Transverse colon (tissue), 4 donors: Measurements from ENCODE around the gene SHH. TPM values are rescaled to one million over a fixed set of nuclear protein-coding genes. Genes with fewer than 3 reads are reported as not detected.
A peak's percentile ranks its signal among the peaks of the same experiment; 100 is the strongest.

Source experiments
- DNase-seq: peaks from one replicate; pipeline ENCODE4 v3.0.0-alpha.2; 2019
- H3K27ac ChIP-seq, 4 donors: fragments of 200-600 bp; sonication (generic); 2 replicates each; pipeline ENCODE4 v1.5.1; 2016 to 2018; ENCODE audit warnings: inconsistent platforms in 4 of 4
- H3K27me3 ChIP-seq: fragments of 200-600 bp; sonication (generic); 2 replicates; pipeline ENCODE4 v1.5.1; 2017; ENCODE audit warnings: inconsistent platforms
- H3K36me3 ChIP-seq, 4 donors: fragments of 200-600 bp; sonication (generic); 2 replicates each; pipeline ENCODE4 v1.5.1; 2017 to 2019; ENCODE audit warnings: inconsistent platforms in 4 of 4
- H3K4me1 ChIP-seq, 4 donors: fragments of 200-600 bp; sonication (generic); 2 replicates each; pipeline ENCODE4 v1.5.1; 2017 to 2020; ENCODE audit warnings: inconsistent platforms in 4 of 4
- H3K4me3 ChIP-seq, 4 donors: fragments of 200-600 bp; sonication (generic); 1 replicate in 1 of 4; 2 replicates in 3 of 4; pipeline versions ENCODE4 v1.5.1 to v1.6.1; 2017 to 2019; ENCODE audit warnings: inconsistent platforms in 4 of 4
- H3K9me3 ChIP-seq, 2 donors: fragments of 200-600 bp; sonication (generic); 2 replicates each; pipeline ENCODE4 v1.5.1; 2017 to 2019; ENCODE audit warnings: inconsistent platforms in 2 of 2
- CTCF ChIP-seq, 5 experiments: fragments of 200-600 bp in 3 of 5; fragments of 450-650 bp in 2 of 5; sonication (generic) in 3 of 5; IDR thresholded peaks; 1 replicate in 2 of 5; 2 replicates in 3 of 5; pipeline ENCODE4 v1.5.1; 2016 to 2017; ENCODE audit warnings: antibody characterized with exemption in 5 of 5, inconsistent platforms in 3 of 5, mild to moderate bottlenecking in 2 of 5, moderate library complexity in 1 of 5
- EP300 ChIP-seq: sonication (generic); formaldehyde crosslinking; IDR thresholded peaks from one replicate; pipeline ENCODE4 v1.6.1; 2017; ENCODE audit warnings: antibody characterized with exemption, low read depth
- POLR2A ChIP-seq: fragments of 450-650 bp; IDR thresholded peaks from one replicate; pipeline ENCODE4 v1.6.1; 2016; ENCODE audit warnings: antibody characterized with exemption, mild to moderate bottlenecking, moderate library complexity
- POLR2AphosphoS5 ChIP-seq, 3 donors: sonication (generic); formaldehyde crosslinking; IDR thresholded peaks; one replicate each; pipeline ENCODE4 v1.6.1; 2016; ENCODE audit warnings: antibody characterized with exemption in 3 of 3
- WGBS, 2 donors: methylation state at CpG; one replicate each; pipeline ENCODE4 v1.1.5; 2018; ENCODE audit warnings: low coverage in 1 of 2; 5-methylcytosine and 5-hydroxymethylcytosine counted together
- in situ Hi-C, 4 donors: fragments of 200-750 bp; cut with MboI; loops; one replicate each; pipeline versions ENCODE4 v1.15.0 to v1.15.1; 2017; ENCODE audit warnings: low sequenced_read_pairs in 3 of 4, low pct_ligation_motif_present in 1 of 4, low pct_unique_long_range_greater_than_20kb in 1 of 4
- intact Hi-C: fragments of 100-400 bp; cut with DNase I; formaldehyde crosslinking; loops from one replicate; pipeline ENCODE4 v1.15.1; 2023; ENCODE audit warnings: low total_unique reads
- total RNA-seq, 4 donors: library from RNA; depleted of rRNA; stranded (reverse); fragments of >200 nt; gene quantifications; one replicate each; pipeline ENCODE4 v1.1.0, GENCODE V29; 2016

SHH gene
- total RNA-seq, 4 donors from 2014 or later, result 0.40 to 3.7 (median 2.0) TPM

- Histone ChIP-seq H3K36me3 (no peaks in the 10 kb centered on the region), H3K27ac (no peak overlapping the region), H3K4me3 (peak overlapping the region in 1 of 4 donors; percentile 33), H3K9me3 (no peaks in the 10 kb centered on the region), H3K4me1 (peaks cover 7 to 42% (median 33%) of the 10 kb centered on the region in 4 donors), H3K27me3 (peaks cover 91% of the 10 kb centered on the region)
- in situ Hi-C loops (loop anchor here in 3 of 4 donors (10.0 to 25.0 kb wide), 3 partner anchors 659 to 1009 kb away; no protein-coding TSS in a partner anchor), intact Hi-C loops (no loop called here)
- TF ChIP-seq POLR2A (no peak), CTCF (IDR thresholded peaks at IDR 0.05) (no peak), POLR2AphosphoS5 (IDR thresholded peaks at IDR 0.05) (no peak), EP300 (no peak)
- DNase-seq, result no peak
- 0 to 75% methylated on average over 2 to 64 of the region's 70 CpGs for WGBS, 2 donors
Measured at GRCh38 chr7:155802906-155803417, 9.3 kb downstream of the SHH start.

GRCh38 chr7:155802291-155802690, 10.0 kb downstream of the SHH start:
- Histone ChIP-seq H3K4me3 (no peak overlapping the region), H3K4me1 (peaks cover 7 to 36% (median 30%) of the 10 kb centered on the region in 4 donors), H3K27me3 (peaks cover 91% of the 10 kb centered on the region), H3K9me3 (no peaks in the 10 kb centered on the region), H3K27ac (no peak overlapping the region), H3K36me3 (no peaks in the 10 kb centered on the region)
- 56 to 73% methylated on average over 2 to 6 of the region's 6 CpGs for WGBS, 2 donors
- in situ Hi-C loops (loop anchor here in 3 of 4 donors (10.0 to 25.0 kb wide), 3 partner anchors 660 to 1010 kb away; no protein-coding TSS in a partner anchor), intact Hi-C loops (no loop called here)
- TF ChIP-seq EP300 (no peak), CTCF (IDR thresholded peaks at IDR 0.05) (no peak), POLR2A (no peak), POLR2AphosphoS5 (IDR thresholded peaks at IDR 0.05) (no peak)
- no peak for DNase-seq

GRCh38 chr7:155800741-155801267, 11.5 kb downstream of the SHH start:
- H3K27me3 ChIP-seq, result peaks cover 91% of the 10 kb centered on the region
- H3K4me1 ChIP-seq, result peaks cover 6 to 34% (median 31%) of the 10 kb centered on the region in 4 donors
- H3K36me3 ChIP-seq, result no peaks in the 10 kb centered on the region
- 84% methylated on average over 16 of the region's 16 CpGs; no CpG with 5 or more reads in 1 of the 2 donors for WGBS, 2 donors
- H3K4me3 ChIP-seq, result no peak overlapping the region
- TF ChIP-seq EP300, result no peak
- H3K27ac ChIP-seq, result no peak overlapping the region
- DNase-seq, result no peak
- no peaks in the 10 kb centered on the region for H3K9me3 ChIP-seq
- intact Hi-C loops, result no loop called here
- in situ Hi-C loops, result loop anchor here in 3 of 4 donors (10.0 to 25.0 kb wide), 3 partner anchors 661 to 1011 kb away; no protein-coding TSS in a partner anchor

- in situ Hi-C loops, result loop anchor here in 3 of 4 donors (10.0 to 25.0 kb wide), 3 partner anchors 662 to 1012 kb away; no protein-coding TSS in a partner anchor
- no peak for DNase-seq
- Histone ChIP-seq H3K27me3 (peaks cover 91% of the 10 kb centered on the region), H3K9me3 (no peaks in the 10 kb centered on the region), H3K36me3 (no peaks in the 10 kb centered on the region), H3K4me1 (peaks cover 4 to 29% (median 26%) of the 10 kb centered on the region in 4 donors), H3K4me3 (no peak overlapping the region), H3K27ac (no peak overlapping the region)
- no peak for TF ChIP-seq EP300
- no peak for TF ChIP-seq POLR2AphosphoS5 (IDR thresholded peaks at IDR 0.05)
- WGBS, 2 donors, result 80% methylated on average over 11 of the region's 11 CpGs; no CpG with 5 or more reads in 1 of the 2 donors
- intact Hi-C loops, result no loop called here
Measured at GRCh38 chr7:155800301-155800700, 12.0 kb downstream of the SHH start.

DNA sequence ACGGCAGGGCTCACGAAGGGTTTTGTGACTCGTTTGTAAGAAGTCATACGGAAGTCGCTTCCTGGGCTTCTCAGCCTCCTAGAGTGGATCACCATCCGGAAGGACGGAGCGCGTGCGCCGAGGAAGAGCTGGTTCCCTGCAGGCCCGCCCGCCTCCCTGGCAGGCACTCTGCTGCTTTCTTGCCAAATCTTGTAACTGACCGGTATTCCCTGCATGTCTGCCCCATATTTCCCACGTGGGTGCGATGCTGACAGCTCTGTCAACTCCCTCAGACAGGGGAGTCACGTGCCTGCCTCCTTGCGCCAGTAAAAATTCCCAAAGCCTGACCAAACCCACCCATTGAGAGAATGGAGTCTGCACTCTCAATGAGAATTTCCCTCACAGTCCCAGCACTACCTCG, 12.7 kb downstream of the SHH start:
- intact Hi-C loops, result no loop called here
- H3K9me3 ChIP-seq, result no peaks in the 10 kb centered on the region
- no peak overlapping the region for H3K4me3 ChIP-seq
- H3K4me1 ChIP-seq, result peaks cover 0 to 21% (median 18%) of the 10 kb centered on the region in 4 donors
- no peaks in the 10 kb centered on the region for H3K36me3 ChIP-seq
- peaks cover 84% of the 10 kb centered on the region for H3K27me3 ChIP-seq
- DNase-seq, result no peak
- in situ Hi-C loops, result loop anchor here in 1 of 4 donors (25.0 kb wide), 1 partner anchor 1013 kb away; no protein-coding TSS in a partner anchor
- no peak overlapping the region for H3K27ac ChIP-seq
- TF ChIP-seq EP300, result no peak
- no peak for TF ChIP-seq POLR2A
- no peak for TF ChIP-seq POLR2AphosphoS5 (IDR thresholded peaks at IDR 0.05)
- TF ChIP-seq CTCF (IDR thresholded peaks at IDR 0.05), result no peak
- 73 to 77% methylated on average over 2 to 19 of the region's 19 CpGs for WGBS, 2 donors
